GM11168 (cell line): ENCODE results near the gene HEPHL1.
"Not testable (repeated sequence)": the region's sequence is repeated elsewhere in the genome, so short reads cannot be mapped to it uniquely, and the experiment has no call there.

Experiments
- in situ Hi-C: fragments of 300-500 bp; cut with MboI; formaldehyde crosslinking; loops from one replicate; pipeline ENCODE4 v1.12.0; 2022; ENCODE audit warnings: low sequenced_read_pairs; ENCODE audit not compliant: unreplicated experiment

The HEPHL1 gene

GRCh38 chr11:94020777-94021481 is at the start of gene HEPHL1:
Gene HEPHL1 (plus strand): TSS chr11:94021354. CDS start chr11:94021369, 15 bp downstream.
- in situ Hi-C loops: no loop called here

- in situ Hi-C loops: no loop called here
Observed at GRCh38 chr11:93972790-93973189, 48.4 kb upstream of the HEPHL1 start.

DNA sequence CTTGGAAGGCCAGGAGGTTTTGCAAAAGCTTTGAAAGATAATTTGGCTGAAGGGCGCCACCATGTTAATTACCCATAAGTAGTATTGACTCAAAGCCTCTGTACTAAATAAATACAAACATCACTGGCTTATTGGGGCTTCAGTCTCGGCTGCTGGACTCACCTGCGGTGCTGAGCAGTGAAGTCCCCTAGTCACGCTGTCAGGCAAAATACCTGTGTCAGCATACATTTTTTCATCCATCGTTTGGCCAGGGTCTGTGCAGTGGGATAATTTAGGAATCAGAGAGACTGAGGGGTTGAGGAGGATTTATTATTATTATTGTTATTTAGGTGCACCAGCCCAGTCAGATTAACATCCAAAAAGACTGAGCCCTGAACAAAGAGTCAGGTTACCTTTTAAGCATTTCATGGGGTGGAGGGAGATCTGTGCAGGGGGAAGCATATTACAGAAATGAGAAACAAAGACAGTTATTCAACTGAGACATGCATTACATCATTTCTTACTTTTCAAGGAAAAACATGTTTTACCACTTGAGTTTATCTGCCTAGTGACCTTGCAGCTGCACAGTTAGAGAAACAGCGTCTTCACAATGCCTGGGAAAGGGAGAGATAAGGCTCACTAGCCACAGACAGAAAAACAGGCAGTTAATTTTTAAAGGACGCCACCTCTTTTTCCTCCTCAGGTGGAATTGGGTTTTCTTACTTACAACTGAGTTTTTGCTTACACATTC is 47.7 kb upstream of the HEPHL1 start:
- in situ Hi-C loops: not testable (repeated sequence)

GRCh38 chr11:93974759-93975158 is 46.4 kb upstream of the HEPHL1 start:
- in situ Hi-C loops: no loop called here

DNA sequence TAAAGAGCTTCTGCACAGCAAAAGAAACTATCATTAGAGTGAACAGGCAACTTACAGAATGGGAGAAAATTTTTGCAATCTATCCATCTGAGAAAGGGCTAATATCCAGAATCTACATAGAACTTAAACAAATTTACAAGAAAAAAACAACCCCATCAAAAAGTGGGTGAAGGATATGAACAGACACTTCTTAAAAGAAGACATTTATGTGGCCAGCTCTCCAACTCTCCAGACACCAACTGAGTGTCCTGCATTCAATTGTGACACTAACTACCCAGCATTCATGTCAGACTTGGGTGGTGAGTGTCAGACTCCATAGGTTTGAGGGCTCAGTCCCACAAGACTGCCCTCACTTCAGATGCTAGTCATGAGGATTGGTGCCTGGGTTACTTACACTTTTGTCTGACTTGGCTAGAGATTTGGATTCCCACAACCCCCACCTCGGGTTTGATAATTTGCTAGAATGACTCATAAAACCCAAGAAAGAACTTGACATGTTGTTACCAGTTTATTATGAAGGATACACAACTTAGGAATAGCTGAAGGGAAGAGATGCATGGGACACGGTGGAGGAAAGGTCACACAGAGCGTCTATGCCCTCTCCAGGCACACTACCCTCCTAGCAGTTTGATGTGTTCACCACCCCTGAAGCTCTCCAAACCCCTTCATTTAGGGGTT is 44.4 kb upstream of the HEPHL1 start:
- in situ Hi-C loops: not testable (repeated sequence)

DNA sequence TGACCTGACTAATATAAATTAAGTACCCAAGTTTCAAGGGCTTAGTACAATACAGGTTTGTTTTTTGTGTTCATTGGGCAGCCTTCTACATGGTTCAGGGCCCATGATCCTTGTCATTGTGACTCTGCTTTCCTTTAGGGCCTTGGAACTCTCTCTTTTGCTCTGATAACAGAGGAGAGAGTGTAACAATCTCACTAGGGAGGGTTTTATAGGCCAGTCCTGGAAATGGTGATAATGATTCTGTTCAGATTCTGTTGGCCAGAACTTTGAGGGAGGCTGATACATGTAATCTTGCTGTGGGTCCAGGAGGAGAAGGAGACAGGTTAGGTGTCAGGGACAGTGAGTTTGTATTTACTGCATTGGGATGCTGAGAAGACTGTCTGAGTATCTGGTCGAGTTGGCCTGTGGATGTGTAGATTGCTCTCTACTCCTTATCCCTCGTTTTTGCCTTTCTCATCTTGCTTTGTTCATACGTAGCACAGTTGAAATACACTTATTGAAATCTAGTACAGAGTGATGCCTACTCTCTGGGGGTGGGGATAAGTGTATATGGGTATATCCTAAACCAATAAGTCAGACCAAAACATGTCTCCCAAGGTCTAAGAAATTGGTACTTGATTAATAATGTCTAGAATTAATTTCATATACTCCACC is 37.5 kb upstream of the HEPHL1 start:
- in situ Hi-C loops: no loop called here

- in situ Hi-C loops: no loop called here
Observed at GRCh38 chr11:93984196-93984567, 37.0 kb upstream of the HEPHL1 start.

DNA sequence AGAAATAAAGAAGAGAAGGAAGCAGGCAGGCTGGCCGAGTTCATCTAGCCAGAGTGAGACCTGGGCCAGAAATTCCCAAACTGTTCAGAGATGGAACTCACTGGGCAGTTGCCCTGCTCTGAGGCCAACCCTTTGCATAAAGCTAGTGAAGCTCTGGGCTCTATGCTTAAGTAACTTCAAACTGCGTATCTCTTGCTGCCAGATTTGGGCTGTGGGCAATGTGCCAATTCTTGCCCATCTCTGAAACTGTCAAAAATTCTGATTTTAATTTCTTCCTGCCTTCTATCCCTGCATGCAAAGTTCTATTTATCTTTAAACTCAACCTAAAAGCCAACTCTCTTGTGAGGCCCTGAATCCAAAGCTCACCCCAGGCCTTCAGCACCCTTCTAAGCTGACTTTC is 36.2 kb upstream of the HEPHL1 start:
- in situ Hi-C loops: no loop called here

DNA sequence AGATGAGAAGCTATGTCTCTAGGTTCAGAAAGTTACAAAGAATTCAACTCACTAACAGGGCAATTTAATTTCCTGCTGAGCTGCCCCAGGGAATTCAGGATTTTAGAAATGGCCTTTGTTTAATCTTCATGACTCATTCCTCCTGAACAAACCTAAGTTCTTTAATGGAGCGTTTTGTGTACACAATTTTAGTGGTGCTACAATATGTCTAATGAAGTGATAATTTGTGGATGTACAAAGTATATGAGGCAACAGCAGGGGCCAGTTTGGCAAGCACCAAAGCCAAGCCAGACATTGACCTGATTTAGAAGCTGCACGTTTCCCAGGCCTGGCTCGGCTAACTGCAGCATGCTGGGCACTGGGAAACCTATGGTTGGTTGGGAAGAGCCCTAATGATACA is 34.4 kb upstream of the HEPHL1 start:
- in situ Hi-C loops: no loop called here

GRCh38 chr11:93988455-93988854 is 32.7 kb upstream of the HEPHL1 start:
- in situ Hi-C loops: no loop called here

DNA sequence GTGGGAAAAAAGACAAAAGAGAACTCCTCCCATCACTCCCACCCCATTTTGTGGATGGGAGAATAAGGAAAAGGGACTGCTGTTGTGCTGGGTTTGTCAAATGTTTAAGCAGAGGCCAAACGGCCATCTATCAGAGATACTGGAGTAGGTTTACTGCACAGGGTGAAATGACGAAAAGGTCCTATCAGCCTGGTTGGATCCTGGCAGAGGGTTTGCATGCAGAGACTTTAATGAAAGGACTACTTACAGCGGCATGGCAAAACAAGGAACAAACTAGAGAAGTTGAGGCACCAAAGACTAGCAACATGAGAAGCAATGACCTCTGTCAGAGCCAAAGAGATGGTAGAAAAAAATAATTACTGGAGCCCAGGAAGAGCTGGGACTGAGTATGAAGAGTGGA is 32.2 kb upstream of the HEPHL1 start:
- in situ Hi-C loops: no loop called here

DNA sequence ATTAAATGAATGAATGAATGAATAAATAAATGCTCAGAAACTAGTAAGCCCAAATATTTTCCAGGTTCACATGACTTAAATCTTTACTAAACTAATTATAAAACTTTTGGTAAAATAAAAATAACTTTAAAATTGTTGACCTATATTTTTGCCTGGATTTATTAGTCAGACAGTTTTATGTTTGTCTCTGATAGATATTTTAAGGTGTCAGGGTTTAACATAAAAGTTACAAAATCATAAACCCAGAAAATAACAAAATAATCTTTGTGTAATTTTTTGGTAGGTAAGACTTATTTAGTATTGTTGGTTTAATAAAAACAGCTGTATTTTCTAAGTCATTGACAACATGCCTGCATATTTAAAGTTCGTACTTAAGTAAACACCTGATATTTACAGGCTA is 27.4 kb upstream of the HEPHL1 start:
- in situ Hi-C loops: no loop called here

- in situ Hi-C loops: no loop called here
Observed at GRCh38 chr11:93997741-93998140, 23.4 kb upstream of the HEPHL1 start.

DNA sequence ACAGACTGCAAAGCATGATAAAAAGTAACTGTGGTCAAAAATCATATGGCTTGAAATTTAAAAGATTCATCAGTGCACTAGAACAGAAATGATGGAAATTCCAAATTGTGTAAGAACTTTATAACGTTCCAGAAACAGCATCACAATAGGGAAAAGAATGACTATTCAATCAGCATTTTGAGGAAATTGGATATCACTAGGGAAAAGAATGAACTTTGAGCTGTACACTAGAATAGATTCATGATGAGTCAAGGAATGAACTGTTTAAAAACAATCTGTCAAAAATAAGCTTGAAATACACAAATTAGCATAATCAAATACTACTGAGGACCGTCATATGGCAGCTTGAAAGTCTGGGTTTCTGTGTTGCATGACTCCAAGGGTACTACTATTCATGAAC is 20.5 kb upstream of the HEPHL1 start:
- in situ Hi-C loops: loop anchor here (10.0 kb wide), 1 partner anchor 324 kb away; no protein-coding TSS in a partner anchor

DNA sequence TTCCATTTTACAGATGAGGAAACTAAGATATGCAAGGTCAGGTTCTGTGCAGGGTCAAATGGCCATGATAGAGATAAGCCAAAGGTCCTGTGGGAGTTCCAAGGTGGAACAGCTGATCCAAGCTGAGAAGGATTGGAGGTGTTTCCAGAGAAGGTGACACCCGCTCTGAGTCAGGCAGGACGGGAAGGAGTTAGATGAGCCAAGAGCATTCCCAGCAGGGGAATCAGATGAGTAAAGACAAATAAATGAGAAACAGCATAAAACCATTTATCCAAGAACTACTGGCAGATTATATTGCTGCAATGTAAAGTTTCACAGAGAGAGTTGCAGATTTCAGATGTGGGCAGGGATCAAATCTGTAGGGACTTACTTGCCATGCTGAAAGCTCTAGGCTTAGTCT is 18.9 kb upstream of the HEPHL1 start:
- in situ Hi-C loops: loop anchor here (10.0 kb wide), 1 partner anchor 323 kb away; no protein-coding TSS in a partner anchor

- in situ Hi-C loops: loop anchor here (10.0 kb wide), 1 partner anchor 317 kb away; no protein-coding TSS in a partner anchor
Observed at GRCh38 chr11:94007426-94007825, 13.7 kb upstream of the HEPHL1 start.

- in situ Hi-C loops: loop anchor here (10.0 kb wide), 1 partner anchor 317 kb away; no protein-coding TSS in a partner anchor
Observed at GRCh38 chr11:94007906-94008305, 13.2 kb upstream of the HEPHL1 start.

DNA sequence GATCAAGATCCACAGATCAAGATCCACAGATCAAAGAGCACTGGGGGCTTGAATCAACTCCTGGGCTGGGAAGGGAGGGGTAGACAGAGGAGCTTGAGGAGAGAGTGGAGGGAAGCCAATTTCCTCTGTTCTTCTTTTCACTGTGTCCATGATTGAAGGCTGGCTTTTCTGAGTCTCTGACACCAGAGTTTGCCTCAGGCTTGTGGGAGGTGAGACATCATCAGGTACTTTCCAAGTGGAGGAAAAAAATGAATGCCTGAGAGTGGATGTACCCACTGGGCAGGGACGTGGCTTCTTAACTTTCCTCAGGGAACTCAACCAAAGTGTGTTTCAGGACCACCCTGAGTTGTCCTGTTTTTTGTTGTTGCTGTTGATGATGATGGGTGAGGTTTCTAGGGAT is 11.0 kb upstream of the HEPHL1 start:
- in situ Hi-C loops: no loop called here

GRCh38 chr11:94011478-94011877 is 9.7 kb upstream of the HEPHL1 start:
- in situ Hi-C loops: no loop called here

DNA sequence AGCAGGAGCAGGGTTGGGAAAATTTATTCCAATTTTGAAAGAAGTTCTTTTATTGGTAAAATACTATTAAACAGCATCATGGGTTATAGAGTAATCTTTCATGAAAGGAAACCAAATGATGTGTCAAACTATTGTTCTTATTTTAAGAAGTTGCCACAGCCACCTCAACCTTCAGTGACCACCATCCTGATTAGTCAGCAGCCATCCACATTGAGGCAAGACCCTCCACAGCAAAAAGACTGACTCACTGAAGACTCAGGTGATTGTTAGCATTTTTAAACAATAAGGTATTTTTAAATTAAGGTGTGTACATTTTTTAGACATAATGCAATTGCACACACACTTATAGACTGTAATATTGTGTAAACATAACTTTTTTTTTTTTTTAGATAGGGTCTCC is 3.7 kb upstream of the HEPHL1 start:
- in situ Hi-C loops: no loop called here

DNA sequence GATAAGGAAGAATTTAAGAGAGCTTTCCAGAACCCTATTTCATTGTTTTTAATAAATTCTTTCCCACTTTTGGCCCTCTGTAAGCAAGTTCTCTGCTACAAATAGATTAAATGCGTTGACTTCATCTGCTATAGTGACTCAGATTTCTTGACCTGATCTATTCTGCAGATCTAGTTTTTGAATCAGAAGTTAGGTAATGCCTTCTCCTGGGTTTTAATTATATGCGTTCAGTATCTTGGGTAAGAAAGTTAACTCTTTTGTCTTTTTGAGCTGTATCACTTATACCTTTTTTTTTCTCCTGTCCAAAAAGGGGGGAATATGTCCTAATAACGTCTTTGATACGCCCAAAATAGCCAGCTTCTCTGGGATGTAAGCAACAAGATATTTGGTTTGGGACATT is 2.4 kb upstream of the HEPHL1 start:
- in situ Hi-C loops: no loop called here
